GM21447 (cell line): Measurements from ENCODE around the gene DSC1.

ENCODE experiments used
- ATAC-seq: cut with Tn5 transposase; IDR thresholded peaks from one replicate; pipeline ENCODE4 v1.9.1; 2021; ENCODE audit not compliant: unreplicated experiment

The DSC1 gene

DNA sequence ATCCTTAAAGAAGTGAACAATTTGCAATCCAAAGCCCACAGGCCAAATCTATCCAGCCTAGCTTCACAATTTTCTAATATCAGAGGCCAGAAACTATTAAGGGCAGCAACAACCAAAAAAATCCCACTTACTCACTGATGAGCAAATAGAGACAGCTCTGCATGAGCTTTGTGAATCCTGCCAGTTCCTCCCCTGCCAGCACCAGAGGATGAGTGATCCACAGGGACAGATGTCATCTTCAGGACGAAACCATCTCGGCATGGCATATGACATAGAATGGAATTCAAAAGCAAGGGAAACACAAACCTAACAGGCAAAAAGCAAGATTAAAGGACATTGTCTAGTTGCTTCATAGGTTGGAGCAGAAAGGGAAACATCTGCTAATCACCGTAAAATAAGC, 58.2 kb downstream of the DSC1 start:
- no peak for ATAC-seq

DNA sequence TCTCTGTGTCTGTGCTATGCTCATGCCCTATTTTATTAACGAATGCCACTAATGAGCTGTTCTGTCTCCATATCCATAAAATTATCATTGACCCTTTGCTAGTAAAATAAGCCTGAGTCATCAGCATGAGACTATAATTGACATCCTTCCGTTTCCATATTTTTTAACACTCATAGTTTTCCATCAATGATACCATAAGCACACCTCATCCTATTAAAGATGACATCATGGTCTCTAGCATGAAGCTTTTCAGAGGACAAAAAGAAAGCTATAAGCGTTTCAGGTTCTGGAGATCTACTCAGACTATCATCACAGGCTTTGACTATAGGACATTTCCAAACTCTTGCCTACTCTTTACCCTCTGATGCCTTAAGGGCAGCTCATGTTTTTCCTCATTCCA, 59.2 kb downstream of the DSC1 start:
- ATAC-seq = no peak

DNA sequence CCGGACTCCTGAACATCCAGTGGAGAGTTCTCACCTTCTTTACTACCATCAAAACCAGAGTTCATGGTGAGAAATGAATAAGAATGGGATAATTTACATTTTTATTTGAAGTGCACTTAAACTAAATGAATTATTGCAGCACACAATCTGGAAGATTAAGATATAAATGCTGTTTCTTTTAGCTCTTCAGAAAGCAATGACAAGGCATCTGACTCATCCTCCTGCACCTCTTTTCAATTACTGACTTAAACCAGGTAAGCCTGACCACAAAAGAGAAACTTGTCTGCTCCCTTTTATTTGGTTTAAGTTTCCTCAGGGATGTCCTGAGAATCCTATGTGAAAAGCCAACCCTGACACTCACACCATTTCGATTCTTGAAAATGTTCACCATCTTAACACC, 59.7 kb downstream of the DSC1 start:
- ATAC-seq = no peak

DNA sequence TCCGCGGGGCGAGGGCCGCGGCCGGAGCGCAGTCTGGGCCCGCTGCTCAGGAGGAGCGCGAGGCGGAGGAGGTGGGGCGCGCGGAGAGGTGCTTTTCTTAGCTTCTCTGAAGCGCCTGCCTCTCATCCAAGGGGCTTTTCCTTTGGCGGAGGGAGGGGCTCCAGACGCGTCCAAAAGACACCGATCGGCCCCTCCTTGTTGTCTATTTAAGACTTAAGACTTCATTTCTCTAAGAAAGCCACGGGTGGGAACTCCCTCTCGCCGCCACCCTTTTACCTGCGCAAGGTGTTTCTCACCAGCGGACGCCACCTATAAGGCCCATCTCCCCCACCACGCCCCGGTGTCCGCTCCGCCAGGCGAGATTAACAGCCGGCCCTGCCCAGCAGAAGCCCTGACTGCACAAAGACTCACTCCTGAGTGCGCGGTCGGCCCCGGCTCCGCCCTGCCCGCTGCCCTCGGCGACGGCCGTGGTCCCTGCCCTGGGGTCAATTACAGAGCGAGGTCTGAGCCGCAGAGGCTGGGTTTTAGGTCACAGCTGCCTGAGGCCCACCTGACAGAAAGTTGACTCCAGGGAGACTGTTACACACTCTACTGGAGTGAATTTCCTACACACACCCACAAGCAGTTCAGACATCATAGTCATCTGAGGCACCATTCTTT, 60.5 kb downstream of the DSC1 start, which contains the start of gene DSC2:
Gene DSC2, minus strand, starts transcription at position 397 of the 660 bp plus-strand sequence. CDS start 450 bp downstream, outside the sequence.
- ATAC-seq = no peak

DNA sequence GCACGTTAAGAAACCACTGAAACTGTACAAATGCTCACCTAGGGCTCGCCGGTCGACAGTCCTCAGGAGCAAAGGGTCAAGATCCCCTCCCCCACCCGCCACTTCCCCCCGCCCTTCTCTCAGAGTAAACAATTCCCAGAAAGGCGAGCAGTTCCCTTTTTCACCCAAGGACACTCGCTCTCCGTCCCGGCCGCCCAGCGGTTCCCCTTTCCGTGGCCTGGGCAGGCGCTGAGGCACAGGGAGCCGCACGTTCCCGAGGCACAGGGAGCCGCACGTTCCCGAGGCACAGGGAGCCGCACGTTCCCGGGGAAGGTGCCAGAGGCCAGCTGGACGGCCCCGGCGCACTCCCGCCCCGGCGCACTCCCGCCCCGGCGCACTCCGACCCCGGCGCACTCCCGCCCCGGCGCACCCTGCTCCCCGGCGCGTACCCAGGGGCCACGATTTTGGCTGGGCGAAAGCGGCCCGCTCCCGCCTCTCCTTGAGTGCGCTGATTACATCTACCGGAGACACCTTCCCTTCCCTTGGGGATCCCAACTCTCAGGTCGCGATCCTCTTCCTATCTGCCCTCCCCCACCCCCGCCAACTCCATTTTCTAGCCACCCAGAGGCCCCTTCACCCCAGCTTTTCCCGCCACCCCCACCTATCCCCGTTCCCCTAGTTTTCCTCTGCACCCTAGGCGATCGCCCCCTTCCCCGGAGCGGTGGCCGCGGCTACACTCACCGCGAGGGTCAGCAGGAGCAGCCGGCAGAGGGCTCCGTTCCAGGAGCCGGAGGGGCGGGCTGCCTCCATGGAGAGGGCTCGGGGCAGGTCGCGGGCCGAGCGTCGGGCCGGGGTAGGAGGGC, 61.3 kb downstream of the DSC1 start:
- no peak for ATAC-seq

DNA sequence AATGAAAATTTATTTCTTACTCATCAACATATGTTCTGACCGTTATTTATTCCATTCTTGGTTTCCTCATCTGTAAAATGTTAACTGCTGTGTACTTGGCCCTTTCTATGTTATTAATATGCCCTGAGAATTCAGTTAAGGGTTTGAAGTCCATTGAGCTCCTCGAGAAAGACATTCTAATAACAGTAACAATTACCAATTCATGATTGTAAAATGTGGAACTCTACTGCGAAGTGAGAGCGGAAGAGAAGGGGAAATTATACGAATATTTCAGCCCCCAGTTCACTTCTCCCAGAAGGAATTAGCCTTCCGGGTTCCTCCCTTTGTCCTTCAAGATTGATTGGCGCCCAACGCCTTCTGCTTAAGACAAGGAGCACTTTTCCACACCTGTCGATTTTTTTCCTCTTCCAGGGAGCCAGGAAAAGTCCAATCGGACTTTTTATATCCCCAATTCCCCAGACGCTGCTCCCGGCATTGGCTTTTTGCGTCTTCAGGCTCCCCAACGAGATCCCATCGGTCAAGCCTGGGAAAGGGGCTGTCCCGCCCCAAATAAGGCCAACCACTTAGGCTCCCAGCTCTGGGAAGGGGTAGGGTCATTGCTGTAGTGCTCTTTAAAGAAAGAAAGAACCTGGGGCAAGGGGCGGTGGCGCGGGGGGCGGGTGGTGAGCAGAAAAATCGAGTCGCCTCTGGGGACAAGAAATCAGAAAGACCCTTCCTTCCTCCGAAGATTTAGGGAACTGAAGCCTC, 62.0 kb downstream of the DSC1 start:
- no peak for ATAC-seq

DNA sequence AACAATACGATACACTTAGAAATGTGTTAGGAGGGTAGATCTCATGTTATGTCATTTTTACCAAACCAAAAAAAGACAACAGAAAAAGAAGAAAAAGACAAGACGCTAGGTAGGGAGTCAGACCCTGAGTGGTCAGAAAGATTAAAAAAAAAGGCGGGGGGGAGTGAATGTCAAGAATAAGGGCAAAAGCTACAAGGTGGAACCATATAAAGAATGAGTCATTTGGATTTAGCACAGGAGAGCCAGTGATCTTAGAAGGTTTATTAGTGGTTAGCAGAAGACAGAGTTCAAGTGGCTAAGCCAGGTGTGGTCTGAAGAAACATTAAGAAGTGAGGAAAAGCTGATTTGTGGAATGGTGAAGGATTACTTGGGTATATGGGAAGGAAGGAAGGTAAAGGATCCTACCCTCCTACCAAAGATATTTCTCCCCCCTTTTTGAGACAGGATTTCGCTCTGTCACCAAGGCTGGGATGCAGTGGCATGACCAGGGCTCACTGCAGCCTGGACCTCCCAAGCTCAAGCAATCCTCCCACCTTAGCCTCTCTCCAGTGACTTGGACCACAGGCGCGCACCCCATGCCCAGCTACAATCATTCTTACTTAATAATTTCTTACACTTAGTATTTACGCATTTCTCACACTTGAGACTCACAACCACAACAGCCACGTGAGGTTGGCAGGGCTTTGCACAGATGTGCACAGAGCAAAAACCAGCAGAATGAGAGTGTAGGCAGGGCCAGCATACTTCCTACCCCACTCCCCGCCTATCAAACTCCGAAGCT, 63.0 kb downstream of the DSC1 start:
- ATAC-seq = no peak

DNA sequence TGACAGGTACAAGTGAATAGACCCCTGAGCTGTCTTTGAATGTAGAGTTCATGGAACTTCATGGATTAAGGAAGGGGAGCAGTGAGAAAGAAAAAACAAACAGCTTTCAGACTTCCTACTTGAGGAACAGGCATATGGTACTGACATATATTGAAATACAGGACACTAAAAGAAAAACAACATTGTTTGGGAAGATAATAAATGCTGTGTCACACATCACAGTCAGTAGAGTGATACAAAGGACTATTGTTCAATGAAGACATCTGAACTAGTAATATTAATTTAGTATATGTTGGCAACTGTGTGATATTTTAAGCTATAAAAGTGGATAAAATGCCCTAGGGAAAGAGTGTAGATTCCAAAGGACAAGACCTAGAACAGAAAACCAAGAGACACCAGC, 63.8 kb downstream of the DSC1 start:
- no peak for ATAC-seq

DNA sequence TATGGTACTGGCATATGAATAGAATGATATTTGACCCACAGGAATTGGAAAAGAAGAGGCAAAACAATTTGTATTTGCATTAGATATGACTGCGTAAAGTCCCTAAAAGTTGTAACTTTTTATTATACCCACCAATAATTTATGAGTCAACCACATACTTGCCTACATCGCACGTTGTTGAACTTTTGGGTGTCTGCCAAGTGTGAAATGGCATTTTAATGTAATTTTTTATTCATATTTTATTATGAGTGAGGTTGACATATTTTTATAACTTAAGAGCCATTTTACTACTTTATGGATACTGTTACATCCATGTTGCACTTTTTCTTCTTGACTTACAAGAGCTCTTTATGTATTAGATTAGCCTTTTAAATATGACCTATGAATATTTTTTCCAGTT, 65.0 kb downstream of the DSC1 start:
- no peak for ATAC-seq

DNA sequence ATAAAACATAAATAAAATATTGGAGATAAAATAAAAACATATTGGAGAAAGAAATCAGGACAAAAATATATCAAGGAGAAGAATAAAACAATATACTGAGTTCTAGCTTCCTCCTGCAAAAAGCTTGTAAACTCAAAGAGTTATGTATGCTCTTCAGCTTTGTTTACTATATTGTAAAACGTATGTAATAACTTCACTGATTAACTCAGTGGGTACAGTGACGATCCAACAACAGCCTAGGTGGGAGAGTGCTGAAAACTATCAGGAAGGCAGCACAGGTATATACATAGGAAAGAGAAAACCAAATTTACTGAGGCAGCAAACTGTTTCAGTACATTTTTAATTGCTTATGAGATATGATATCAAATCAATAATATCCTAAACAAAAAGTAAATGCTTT, 68.8 kb downstream of the DSC1 start:
- ATAC-seq = no peak

DNA sequence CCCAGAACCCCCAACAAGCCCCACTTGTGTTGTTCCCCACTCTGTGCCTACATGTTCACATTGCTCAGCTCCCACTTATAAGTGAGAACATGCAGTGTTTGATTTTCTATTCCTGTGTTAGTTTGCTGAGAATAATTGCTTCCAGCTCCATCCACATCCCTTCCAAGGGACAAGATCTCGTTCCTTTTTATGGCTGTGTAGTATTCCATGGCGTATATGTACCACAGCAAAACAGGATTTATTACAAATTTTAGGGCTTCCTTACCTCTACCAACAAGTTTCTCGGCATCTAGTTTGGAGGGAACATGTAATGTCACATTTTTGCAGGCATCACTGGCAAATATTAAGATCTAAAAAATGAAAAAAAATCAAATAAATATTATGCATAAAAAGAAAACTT, 69.4 kb downstream of the DSC1 start:
- ATAC-seq = no peak

DNA sequence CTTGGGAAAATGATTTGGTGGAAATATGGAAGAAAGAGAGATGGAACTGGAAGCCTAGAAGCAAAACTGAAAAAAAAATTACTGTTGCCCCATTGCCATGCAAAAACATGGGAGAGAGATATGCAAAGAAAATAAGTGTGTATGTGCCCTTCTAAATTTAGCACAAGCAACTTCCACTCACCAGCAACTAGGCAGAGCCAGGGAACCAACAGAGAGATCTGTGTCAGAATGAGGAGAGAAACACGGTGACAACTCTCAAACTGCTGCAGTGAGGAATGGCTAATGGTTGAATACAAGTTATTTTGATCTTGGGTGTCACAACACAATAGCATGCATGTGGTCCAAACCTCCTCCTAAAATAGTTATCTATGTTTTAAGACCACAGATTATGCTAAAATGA, 71.3 kb downstream of the DSC1 start:
- ATAC-seq = no peak

DNA sequence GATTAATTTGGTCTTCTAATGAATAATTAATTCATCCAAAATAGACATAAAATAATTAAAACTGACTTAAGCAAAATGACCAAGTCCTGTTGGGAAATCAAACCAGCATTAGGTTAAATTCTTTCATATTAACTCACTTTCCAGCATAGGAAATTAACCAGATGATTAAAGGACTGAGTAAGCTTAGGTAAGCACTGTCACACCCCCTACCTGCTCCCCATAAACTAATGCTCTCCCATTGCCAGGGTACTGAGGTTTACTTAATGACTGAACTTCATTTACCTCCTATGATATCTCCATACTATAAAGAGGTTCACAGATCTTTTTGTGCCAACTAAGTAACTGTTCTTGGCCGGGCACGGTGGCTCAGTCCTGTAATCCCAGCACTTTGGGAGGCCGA, 74.1 kb downstream of the DSC1 start:
- no peak for ATAC-seq

DNA sequence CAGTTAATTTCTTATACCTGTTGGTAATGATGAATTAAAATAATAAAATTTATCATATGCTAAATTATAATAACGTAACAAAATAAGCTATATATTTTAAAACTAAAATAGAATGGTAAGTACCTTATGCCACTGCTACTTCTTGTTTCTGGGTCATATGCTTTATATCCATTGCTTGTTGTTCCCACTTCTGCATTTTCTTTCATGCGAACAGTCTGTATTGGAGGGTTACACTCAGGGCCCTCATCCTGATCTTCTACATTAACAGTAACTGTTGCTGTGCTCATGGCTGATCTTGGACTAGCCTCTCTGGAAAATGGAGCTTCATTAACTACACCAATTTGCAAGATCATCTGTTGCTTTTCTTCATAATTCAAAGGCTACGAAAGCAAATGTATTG, 82.7 kb downstream of the DSC1 start:
- ATAC-seq = no peak
